ENCODE measurements around the gene MATK.

Gene MATK

DNA sequence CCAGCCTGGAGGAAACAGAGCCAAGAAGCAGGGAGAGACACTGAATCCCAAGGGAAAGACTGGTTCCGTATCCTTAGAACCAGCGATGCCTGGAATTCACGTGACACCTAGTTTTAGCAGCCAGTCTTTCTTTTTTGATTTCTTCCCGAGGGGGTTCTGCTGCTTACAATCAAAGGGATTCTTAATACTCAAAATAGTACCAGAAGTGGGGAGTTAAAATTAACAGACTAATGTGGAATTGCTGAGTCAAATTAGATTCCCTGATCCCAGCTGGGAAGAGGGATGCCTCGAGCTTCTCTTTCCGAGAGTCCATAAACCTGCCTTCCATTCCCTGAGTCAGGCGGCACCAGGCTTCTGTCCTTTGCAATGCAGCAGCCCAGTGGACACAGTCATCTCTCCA lies 4.8 kb upstream of the MATK start:
- DNase-seq (ENCODE audit: low read depth in 1 of 2, low spot score in 1 of 2): no peak

DNA sequence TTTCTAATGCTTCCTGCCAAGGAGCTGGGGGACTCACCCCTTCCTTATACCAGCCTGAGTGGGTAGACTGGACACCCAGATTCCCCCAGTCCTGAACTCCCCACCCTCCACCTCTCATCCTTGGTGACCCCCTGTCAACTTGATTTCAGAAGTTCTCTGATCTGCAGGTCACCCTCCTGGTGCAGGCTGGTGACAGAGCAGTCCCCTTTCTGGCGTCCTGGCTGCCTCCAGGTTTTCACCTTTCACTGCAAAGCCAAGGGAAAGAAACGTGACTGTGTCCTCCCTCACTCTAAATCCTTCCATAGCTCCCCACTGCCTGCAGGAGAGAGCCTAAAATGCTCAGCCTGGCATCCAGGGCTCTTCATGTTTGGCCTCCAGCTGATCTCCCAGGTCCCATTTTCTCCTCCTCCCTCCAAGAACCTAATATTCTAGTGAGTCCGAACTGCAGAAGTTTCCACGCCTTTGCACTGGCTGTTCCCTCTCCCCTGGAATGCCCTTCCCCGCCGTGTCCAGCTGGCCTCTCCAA lies 4.1 kb upstream of the MATK start:
- no peak for DNase-seq (ENCODE audit: low read depth in 1 of 2, low spot score in 1 of 2)

DNA sequence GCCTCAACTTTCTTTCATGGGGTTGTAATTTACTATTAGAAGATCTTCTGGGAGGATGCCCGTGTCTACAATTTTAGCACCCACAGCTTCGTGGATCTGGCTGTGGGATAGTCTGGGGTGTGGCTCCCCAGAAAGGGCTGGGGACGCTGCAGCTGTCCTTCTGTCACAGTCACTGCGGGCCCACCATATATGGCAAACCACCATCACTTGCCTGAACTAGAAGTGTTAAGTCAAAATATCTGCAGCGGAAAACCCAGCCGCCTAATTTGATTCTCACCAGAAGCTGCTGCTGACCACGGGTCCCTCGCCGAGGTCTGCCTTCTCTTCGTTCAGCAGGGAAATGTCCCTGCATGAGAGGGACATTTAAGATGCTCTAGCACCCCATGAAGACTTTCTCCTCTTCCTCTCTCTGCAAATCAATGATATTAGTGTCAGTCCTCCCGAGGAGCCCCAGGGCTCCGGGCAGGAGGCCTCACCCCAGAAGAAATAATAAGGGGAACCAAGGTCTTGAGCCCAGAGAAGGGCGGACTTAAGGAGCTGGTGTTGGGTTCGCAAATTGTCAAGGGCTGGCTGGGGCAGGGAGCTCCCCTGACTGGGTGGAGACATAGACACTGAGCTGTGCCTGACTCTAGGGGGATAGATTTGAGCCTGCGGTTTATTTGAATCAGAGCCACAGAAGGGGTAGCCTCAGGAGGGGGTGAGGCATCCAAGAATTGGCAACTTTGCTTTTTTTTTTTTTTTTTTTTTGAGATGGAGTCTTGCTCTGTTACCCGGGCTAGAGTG lies 3.0 kb upstream of the MATK start:
- no peak for DNase-seq (ENCODE audit: low read depth in 1 of 2, low spot score in 1 of 2)

DNA sequence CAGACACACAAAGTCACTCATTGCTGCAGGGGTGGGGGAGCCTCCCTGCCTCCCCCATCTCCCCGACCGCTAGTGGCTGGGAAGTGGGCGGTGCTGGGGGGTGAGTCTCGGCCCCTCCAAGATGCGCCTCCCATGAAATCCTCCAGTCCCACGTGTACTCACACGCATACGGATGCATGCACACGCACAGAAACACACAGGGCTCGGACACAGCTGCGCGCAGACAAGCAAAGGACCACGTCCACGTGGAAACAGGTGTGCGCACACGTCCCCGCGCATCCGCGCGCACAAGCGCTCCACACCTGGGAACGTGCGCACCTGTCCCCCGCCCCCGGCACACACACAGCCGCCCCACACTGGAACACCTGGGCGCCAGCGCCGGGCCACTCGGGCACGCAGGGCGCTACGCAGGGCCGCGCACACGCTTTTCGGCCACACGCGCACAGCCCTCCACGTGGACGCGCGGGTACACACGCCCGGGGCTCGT lies 687 bp downstream of the MATK start:
- DNase-seq (ENCODE audit: low read depth in 1 of 2, low spot score in 1 of 2): no peak

DNA sequence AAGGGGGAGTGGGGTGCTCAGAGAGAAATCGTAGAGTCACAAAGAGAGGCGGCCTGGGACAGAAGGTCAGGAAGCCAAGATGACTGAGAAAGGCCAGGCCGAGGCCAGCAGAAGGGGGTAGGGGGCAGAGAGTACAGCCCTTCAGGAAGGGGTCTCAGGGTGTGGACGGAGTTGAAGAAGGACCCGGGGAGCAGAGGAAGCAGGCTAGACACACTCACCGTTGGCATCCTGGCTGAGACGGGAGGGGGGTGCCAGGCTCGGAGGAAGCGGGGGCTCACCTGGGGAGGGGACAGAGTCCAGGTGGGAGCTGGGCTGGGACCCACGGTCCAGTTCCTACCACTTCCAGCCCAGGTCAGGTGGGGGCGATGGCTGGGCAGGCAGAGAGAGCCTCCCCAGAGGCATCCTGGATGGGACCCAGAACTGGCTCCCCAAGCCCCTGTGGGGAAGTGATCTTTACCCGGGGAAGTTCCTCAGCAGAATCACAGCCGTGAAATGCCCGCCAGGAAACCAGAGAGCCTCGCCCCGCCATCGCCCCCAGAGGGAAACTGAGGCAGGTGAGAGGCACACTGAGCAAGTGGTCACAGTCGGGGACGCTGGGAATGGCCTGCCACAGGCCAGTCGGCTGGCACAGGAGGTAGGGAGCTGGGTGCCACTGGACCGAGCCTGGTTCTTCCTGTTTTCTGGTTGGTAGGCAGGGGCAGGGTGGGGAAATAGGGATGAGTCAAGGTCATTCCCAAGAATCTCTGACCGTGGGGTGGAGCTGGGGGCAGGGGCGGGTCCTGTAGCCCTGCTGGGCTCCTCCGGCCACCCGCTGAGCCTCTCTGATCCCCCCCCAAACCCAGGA lies 1.4 kb downstream of the MATK start:
- peak in 1 of 2 donors; percentile 12 for DNase-seq (ENCODE audit: low read depth in 1 of 2, low spot score in 1 of 2)

DNA sequence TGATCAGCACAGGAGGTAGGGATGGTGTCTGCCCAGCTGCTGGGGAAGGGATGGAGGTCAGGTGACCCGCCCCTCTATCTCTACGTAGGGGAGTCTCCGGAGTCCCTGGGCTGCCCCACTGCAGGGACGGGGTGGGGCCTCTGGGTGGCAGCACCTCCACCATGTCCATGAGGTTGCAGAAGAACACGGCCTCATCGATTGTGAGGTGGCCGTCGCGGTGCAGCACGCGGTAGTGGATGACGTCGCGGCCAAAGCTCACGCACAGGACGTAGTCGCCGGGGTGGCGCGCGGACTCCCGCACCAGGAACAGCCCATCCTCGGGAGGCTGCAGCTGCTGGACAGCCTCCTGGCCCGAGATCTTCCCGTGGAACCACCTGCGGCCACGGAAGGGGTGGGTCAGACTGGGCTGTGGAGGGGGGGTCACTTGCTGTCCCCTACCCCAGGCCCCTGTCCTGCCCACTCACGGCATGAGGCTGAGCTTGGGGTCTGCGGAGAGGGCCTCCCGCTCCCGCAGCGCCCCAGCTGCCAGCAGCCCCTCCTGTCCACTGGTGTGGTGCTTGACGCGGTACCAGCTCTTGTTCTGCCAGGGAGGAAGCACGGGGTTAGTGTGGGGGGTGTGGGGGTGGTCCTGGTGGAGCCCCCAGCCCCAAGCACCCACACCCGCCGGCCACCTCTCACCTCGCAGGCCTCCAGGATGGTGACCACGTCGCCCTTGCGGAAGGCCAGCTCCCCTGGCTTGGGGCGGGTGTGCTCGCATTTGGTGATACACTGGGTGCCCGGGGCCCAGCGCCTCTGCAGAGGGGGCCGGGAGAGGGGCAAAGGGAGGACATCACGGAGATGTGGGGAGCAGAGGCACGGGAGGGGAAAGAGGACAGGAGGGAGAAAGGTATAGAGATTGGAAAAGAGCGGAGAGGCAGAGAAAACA lies 2.3 kb downstream of the MATK start:
- DNase-seq (ENCODE audit: low read depth in 1 of 2, low spot score in 1 of 2): peak in 1 of 2 donors; percentile 33

DNA sequence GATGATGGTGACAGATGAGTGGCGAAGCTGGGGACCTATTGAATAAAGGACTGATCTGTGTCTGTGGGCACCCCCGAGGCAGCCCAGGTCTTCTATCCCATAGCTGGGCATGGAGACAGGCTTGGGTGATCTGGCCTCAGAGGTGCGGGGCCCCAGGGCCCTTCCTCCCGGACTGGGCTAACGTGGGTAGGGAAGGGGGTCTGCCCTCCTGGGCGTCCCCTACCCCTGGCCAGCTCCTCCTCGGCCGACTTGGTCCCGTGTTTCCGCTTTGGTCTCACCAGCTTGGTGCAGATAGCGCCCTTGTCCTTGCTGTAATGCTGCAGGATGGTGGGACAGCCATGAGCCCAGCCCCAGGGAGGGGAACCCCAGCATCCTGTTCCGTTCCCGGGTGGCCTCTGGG lies 3.3 kb downstream of the MATK start:
- DNase-seq (ENCODE audit: low read depth in 1 of 2, low spot score in 1 of 2): no peak

DNA sequence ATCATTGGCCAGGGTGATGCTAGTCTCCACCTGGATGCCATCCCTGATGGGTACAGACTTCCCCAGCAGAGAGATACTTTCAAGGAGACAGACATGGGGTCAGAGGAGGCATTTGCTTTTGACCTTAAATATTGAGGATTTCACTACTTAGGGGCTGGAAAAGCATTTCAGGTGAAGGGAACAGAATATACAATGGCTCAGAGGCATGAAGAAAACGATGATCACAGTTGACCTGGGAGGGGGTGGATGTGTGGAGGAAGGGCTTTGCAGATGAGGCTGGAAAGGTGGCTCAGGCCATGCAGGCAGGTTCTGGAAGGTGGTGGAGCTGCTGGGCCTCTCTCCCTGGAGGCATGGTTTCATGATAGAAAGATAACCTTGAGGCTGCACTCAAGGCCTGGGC lies 3.9 kb downstream of the MATK start:
- no peak for DNase-seq (ENCODE audit: low read depth in 1 of 2, low spot score in 1 of 2)

DNA sequence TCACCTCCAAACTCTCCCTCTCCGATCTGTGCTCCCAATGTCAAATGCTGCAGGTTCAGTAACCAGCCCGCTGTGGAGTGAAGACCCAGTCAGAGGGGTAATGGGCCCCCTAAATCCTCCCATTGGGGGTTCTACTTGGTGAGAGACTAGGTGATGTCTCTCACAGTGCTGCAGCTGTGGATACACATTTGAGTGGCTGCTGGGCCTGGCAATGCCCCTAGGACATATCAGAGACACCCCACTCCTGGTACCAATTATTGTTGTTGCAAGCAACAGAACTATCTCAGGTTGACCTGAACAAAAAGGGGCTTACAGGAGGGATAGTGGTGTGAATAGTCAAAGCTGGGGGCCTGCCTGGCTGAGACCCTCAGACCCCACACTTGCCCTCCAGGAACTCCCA lies 4.6 kb downstream of the MATK start:
- no peak for DNase-seq (ENCODE audit: low read depth in 1 of 2, low spot score in 1 of 2)

DNA sequence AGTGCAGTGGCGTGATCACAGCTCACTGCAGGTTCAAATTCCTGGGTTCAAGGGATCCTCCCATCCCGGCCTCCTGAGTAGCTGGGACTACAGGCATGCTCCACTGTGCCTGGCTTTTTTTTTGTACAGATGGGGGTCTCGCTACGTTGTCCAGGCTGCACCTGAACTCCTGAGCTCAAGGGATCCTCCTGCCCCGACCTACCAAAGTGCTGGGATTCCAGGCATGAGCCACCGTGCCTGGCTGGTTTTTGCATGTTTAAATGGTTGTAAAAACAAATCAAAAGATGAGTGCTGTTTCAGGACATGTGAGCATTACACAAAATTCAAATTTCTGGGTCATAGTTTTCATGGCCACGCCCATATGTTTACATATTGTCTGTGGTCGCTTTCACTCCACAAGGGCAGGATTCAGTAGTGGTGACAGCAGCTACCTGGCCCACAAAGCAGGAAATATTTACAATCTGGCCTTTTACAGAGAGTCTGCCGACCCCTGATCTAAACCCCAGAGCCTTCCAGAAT lies 5.3 kb downstream of the MATK start:
- no peak for DNase-seq (ENCODE audit: low read depth in 1 of 2, low spot score in 1 of 2)

DNA sequence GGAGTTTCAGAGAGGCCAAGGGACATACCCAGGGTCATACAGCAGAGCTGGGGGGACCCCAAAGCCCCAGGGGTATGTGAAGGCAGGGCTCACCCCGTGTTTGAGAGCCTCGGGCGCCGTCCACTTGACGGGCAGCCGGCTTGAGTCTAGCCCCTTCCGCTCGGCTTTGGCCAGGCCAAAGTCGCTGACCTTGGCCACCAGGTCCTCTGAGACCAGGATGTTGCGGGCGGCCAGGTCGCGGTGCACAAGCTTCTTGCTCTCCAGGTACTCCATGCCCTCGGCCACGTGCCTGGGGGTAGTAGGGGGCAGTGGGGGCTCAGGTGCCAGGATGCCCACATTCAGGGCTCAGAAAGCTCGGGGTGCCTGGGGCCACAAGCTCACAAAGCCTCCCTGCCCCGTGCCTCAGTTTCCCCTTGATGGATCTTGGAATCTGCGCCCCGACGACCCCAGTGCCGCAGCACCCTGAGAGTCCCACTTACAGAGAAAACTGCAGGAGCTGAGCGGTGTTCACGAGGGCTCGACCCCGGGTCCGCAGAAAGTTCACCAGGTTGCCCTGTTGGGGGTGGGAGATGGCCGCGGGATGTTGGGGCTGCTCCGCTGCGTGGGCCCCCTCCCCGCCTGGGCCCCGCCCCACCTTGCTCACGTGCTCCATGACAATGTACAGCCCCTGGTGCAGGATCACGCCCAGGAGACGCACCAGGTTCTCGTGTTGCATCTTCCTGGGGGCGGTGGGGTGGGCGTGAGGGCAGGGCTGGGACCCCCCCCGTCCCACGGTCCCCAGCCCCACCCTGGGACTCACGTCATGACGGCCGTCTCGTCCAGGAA lies 7.1 kb downstream of the MATK start:
- DNase-seq (ENCODE audit: low read depth in 1 of 2, low spot score in 1 of 2): no peak

DNA sequence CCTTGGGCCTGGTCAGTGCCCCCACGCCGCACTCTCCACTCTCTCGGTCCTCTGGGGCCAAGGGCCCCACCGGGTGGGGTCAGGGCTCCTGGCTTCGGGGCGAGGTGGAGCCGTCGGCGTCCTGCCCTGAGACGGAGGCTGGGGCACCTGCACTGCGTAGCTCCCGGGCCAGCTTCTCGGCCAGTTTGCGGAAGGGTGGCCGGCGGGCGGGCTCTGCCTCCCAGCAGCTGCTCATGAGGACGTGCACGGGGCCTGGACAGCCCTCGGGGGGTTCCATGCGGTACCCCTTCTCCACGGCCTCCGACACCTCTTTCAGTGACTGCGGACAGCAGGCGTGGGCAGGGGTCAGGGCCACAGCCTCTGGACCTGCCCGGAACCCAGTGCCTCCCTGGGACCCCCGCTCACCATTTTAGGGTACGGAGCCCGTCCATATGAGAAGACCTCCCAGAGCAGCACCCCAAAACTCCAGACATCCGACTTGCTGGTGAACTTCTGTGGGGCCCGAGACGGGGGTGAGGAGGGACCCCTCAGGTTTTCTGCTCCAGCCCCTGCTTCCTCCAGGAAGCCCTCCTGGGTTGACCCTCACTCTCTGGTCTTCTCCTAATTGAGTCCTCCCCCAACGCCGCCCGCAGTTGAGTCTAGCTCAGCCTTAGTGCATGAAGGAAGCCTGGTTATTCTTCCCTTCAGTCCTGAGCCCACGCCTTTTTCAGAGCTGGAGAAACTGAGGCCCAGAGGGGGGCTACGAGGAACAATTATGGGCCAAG lies 7.9 kb downstream of the MATK start:
- DNase-seq (ENCODE audit: low read depth in 1 of 2, low spot score in 1 of 2): no peak

DNA sequence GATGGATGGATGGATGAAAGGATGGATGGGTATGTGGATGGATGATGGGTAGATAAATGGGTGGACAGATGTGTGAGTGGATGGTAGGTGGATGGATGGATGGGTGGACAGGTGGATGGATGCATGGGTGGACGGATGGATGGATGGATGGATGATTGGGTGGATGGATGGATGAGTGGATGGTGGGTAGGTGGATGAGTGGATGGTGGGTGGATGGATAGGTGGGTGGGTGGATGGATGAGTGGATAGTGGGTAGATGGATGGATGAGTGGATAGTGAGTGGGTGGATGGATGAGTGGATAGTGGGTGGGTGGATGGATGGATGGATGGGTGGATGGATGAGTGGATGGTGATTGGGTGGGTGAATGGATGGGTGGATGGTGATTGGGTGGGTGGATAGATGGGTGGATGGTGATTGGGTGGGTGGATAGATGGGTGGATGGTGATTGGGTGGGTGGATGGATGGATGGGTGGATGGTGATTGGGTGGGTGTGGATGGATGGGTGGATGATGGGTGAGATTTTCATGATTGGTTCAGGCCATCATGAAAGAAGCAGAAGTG lies 9.6 kb downstream of the MATK start:
- DNase-seq (ENCODE audit: low read depth in 1 of 2, low spot score in 1 of 2): no peak

DNA sequence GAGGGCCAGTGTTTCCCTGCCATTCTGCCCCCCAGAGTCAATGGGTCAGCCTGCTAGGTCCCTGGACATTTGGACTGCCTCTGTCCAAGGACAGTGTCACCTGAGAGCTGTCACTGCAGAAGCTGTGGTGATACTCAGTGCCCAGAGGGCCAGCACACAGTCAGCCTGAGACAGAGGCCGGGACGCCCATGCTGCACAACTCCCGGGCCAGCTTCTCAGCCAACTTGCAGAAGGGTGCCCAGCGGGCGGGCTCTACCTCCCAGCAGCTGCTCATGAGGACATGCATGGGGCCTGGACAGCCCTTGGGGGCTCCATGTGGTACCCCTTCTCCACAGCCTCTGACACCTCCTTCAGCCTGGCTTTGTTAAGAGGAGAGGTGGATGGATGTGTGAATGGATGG lies 10.3 kb downstream of the MATK start:
- DNase-seq (ENCODE audit: low read depth in 1 of 2, low spot score in 1 of 2): no peak

DNA sequence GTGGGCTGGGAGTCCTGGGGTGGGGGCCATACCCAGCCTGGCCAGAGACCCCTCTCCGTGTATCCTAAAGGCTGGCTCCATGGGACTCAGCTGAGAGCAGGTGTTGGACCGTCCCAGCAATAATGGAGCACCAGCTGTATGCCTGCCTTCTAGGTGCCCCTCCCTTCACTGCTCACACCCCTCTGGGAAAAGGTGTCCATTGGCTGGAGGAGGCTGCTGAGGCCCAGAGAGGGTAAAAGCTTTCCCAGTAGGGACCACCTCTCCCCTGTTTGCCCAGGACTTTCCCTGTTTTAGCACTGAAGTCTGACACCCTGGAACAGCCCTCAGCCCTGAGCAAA lies 10.8 kb downstream of the MATK start:
- no peak for DNase-seq (ENCODE audit: low read depth in 1 of 2, low spot score in 1 of 2)

DNA sequence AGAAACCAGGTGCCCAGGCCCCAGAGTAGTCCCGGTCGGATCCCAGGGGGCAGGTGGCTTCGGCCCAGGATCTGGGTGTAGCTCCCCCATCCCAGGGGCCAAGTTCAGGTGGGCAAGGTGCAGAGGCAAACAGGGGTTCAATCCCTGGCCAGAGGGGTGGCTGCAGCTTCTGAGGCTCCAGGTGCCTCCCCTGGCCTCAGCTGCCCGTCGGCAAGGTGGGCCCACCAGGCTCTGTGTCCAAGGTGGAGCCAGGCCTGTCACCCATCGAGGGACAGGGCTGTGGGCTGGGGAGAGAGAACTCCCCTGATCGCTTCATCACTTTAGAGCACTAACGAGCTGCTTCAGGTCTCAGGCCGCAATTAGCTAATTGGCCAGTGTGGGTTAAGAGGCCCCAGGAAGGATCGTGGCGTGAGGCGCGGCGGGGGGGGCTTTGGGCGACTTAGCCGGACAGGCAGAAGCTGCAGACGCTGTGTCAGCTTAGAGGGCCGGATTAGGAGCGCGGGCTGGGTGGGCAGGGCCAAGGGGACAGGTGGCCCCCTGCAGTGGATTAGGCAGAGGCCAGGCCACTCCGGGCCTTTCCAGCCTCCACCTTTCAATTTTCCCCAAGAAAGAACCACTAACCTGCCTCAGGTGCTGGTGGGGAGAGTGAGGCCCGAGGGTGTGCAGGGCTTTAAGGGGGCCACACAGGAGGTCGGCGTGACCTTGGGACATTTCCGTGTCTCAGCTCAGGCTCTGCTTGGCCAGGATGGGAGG lies 11.4 kb downstream of the MATK start:
- no peak for DNase-seq (ENCODE audit: low read depth in 1 of 2, low spot score in 1 of 2)

DNA sequence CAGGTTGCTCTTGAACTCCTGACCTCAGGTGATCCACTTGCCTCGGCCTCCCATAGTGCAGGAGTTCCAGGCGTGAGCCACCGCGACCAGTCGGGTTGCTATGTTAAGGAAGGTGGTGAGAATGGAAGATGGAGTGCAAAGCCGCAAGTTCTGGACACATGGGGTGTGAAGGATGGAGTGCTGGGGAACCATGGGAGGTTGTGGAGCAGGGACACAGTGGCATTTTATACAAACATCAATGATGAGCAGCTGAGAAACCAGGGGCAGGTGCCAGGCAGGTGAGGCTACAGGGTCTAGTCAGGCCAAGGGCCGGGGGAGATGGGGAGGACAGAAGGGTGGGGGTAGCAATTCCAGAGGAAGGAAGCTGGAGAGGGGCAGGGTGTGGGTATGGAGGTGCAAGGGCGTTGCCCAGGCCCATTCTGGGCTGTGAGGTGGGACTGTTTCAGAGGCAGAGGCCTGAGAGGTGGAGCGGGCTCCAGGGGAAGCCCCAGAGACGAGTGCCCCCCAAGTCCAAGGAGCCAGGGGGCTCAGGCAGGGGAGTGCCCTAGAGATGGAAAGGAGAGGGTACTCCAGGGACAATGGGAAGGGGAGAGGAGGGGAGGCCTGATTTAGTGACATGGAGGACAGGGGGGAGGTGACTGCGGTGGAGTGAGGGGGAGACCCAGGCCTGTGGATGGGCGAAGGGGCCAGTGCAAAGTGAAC lies 12.2 kb downstream of the MATK start:
- DNase-seq (ENCODE audit: low read depth in 1 of 2, low spot score in 1 of 2): no peak

Measured in stimulated activated CD4-positive, alpha-beta T cell treated with anti-CD3 and anti-CD28 coated beads, Interleukin-15, amount 100 ng/mL, for 1 hour (primary cell).